NT2/D1 (cell line): ENCODE data around the gene ITPR2.
"Not testable (repeated sequence)": the region's sequence is repeated elsewhere in the genome, so short reads cannot be mapped to it uniquely, and the experiment has no call there.

Source experiments
- DNase-seq: peaks from one replicate; pipeline ENCODE4 v3.0.0-alpha.2; 2011; ENCODE audit warnings: low read depth, low spot score
- H3K27me3 ChIP-seq: 2 replicates; pipeline ENCODE4 v1.6.0; 2011; ENCODE audit warnings: mild to moderate bottlenecking; ENCODE audit not compliant: insufficient read length, insufficient read depth
- H3K36me3 ChIP-seq: 2 replicates; pipeline ENCODE4 v1.6.1; 2011; ENCODE audit warnings: mild to moderate bottlenecking, low read length, mixed read lengths; ENCODE audit not compliant: insufficient read depth, insufficient read length
- H3K4me1 ChIP-seq: 2 replicates; pipeline ENCODE4 v1.5.1; 2011; ENCODE audit not compliant: insufficient read depth, insufficient read length
- H3K4me3 ChIP-seq: 2 replicates; pipeline ENCODE4 v1.5.1; 2011; ENCODE audit warnings: low read depth; ENCODE audit not compliant: insufficient read length
- H3K9ac ChIP-seq: 2 replicates; pipeline ENCODE4 v1.6.0; 2011; ENCODE audit warnings: low read depth; ENCODE audit not compliant: insufficient read length
- H3K9me3 ChIP-seq: 2 replicates; pipeline ENCODE4 v1.5.1; 2011; ENCODE audit warnings: mild to moderate bottlenecking, low read length; ENCODE audit not compliant: insufficient read depth
- SUZ12 ChIP-seq: IDR thresholded peaks from 2 replicates; pipeline ENCODE4 v1.6.1; 2011; ENCODE audit not compliant: insufficient read length, insufficient read depth; ENCODE audit errors: extremely low read depth
- YY1 ChIP-seq: IDR thresholded peaks from 2 replicates; pipeline ENCODE4 v1.6.1; 2011; ENCODE audit not compliant: insufficient read length, insufficient read depth
- ZNF274 ChIP-seq: IDR thresholded peaks from 2 replicates; pipeline ENCODE4 v1.6.1; 2011; ENCODE audit warnings: mild to moderate bottlenecking, low read depth, low read length

The ITPR2 gene

DNA sequence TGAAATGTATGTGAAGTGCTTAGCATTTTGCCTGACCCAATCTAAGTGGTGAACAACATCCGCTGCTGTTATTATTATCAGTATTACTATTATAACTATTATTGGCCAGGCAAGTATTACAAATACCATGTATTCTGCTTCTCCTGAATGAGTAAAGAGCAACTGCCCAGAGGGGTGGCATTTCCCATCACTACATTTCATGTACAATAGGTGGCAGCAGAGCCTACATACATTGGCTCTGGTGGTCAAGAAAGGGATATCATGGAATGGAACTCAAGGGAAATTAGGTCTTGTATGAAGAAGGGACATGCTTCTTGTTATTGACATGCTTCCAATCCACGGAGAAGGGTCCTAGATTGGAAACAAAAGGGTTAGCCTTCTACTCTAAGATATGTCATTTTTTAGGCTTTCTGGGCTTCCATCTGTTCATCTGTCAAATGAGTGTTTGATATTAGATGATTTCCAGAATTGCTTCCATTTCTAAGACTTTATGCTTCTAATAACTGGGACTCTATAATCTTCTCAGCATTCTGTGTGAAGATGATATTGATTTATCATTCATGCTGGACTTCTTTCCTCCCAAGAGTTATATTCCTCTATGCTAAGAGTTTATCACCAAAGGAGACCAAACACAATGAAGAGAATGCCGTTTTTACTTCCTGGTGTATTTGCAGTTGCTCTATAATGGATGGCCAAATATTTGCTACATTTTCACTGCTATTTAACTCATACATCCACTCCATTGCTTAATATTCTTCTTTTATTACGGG is 398.5 kb downstream of the ITPR2 start:
- TF ChIP-seq ZNF274 = no peak
- no peak for TF ChIP-seq SUZ12
- Histone ChIP-seq H3K27me3 (no peaks in the 10 kb centered on the region), H3K36me3 (no peaks in the 10 kb centered on the region), H3K9ac (no peak overlapping the region), H3K9me3 (no peaks in the 10 kb centered on the region), H3K4me1 (no peaks in the 10 kb centered on the region), H3K4me3 (no peak overlapping the region)
- peak; percentile 85 for DNase-seq

- H3K4me3 ChIP-seq, H3K36me3 ChIP-seq, H3K27me3 ChIP-seq, H3K4me1 ChIP-seq, H3K9me3 ChIP-seq, H3K9ac ChIP-seq, DNase-seq: not testable (repeated sequence)
These were observed 399.3 kb downstream of the ITPR2 start for GRCh38 chr12:26433701-26434100.

- Histone ChIP-seq H3K4me1 (no peaks in the 10 kb centered on the region), H3K27me3 (no peaks in the 10 kb centered on the region), H3K9me3 (no peaks in the 10 kb centered on the region), H3K36me3 (no peaks in the 10 kb centered on the region), H3K9ac (no peak overlapping the region), H3K4me3 (no peak overlapping the region)
- TF ChIP-seq ZNF274 = no peak
- DNase-seq = no peak
These were observed 401.8 kb downstream of the ITPR2 start for GRCh38 chr12:26431211-26431610.

DNA sequence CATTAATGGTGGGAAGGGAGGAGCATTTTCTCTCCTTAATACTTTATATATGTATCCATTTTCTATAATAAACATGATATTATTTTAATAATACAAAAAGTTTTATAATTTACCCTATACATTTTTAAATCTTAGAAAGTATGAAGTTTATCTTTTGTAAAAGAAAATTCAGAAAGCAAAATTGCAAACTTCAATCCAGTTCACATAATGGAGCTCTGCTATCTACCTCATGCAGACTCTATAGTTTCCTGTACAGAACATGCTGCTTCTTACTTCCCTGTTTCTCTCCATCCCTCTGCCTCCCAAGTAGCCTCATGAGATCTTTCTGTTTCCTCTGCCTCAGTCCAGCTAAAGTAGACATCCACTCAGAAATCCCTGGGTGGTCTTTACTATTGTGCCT is 402.4 kb downstream of the ITPR2 start:
- DNase-seq, H3K4me1 ChIP-seq, H3K4me3 ChIP-seq, H3K9ac ChIP-seq, H3K9me3 ChIP-seq, H3K36me3 ChIP-seq, H3K27me3 ChIP-seq: not testable (repeated sequence)

GRCh38 chr12:26429070-26429691 is 403.8 kb downstream of the ITPR2 start:
- Histone ChIP-seq H3K36me3 (no peaks in the 10 kb centered on the region), H3K27me3 (no peaks in the 10 kb centered on the region), H3K9me3 (no peaks in the 10 kb centered on the region), H3K9ac (no peak overlapping the region), H3K4me1 (no peaks in the 10 kb centered on the region), H3K4me3 (no peak overlapping the region)
- TF ChIP-seq ZNF274 = no peak
- TF ChIP-seq YY1 = no peak
- no peak for TF ChIP-seq SUZ12
- no peak for DNase-seq

- Histone ChIP-seq H3K9me3 (no peaks in the 10 kb centered on the region), H3K27me3 (no peaks in the 10 kb centered on the region), H3K4me3 (no peak overlapping the region), H3K36me3 (no peaks in the 10 kb centered on the region), H3K4me1 (no peaks in the 10 kb centered on the region), H3K9ac (no peak overlapping the region)
- TF ChIP-seq ZNF274 (no peak), SUZ12 (no peak), YY1 (no peak)
- no peak for DNase-seq
These were observed 404.6 kb downstream of the ITPR2 start for GRCh38 chr12:26428420-26428819.

DNA sequence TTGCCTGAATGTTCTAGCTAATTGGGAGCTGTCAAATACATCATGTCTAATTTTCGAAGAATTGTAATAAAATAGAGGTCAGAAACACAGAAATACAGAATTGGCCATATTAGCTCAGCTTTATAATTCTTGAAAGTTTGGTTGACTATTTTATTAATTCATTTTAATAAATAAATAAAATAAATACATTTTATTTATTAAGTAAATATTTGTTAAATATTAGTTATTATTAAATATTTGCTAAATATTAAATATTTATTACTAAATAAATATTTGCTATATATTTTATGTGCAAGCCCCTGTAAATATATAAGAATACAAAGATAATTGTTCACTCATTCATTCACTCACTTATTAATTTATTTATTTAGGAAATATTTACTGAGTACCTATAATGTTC is 406.3 kb downstream of the ITPR2 start:
- Histone ChIP-seq H3K4me1 (no peaks in the 10 kb centered on the region), H3K9ac (no peak overlapping the region), H3K4me3 (no peak overlapping the region), H3K9me3 (no peaks in the 10 kb centered on the region), H3K36me3 (no peaks in the 10 kb centered on the region), H3K27me3 (no peaks in the 10 kb centered on the region)
- TF ChIP-seq YY1 (no peak), SUZ12 (no peak), ZNF274 (no peak)
- no peak for DNase-seq

DNA sequence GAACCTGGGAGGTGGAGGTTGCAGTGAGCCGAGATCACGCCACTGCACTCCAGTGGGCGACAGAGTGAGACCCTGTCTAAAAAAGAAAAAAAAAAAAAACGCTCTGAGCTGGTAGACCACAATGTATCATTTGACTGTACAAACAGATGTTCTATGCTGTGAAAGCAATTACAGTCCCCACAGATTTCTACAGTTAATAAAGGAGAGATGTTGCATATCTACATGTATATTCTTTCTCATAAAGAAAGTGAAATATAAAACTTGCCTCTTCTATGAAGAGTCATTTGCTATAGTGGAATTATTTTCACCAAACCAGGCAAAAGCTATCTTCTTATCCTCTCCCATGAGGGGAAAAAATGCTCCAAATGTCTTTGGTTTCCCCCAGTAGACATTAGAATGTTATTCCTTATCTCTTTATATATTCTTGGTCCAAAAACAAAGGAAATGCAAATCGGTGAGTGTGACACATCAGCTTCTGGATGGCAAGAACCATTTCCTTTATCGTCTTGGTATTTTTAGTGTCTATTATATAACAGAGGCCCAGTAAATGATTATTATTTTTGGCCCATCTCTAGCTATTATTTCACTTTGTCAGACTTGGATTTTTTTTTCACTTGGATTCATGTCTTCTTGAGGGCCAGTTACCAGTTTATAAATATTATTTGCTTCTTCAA is 407.3 kb downstream of the ITPR2 start:
- H3K9ac ChIP-seq = no peak overlapping the region
- TF ChIP-seq SUZ12 = no peak
- no peak for TF ChIP-seq YY1
- TF ChIP-seq ZNF274 = no peak
- no peaks in the 10 kb centered on the region for H3K36me3 ChIP-seq
- no peak for DNase-seq
- H3K4me1 ChIP-seq = no peaks in the 10 kb centered on the region
- H3K4me3 ChIP-seq = no peak overlapping the region
- no peaks in the 10 kb centered on the region for H3K27me3 ChIP-seq
- H3K9me3 ChIP-seq = no peaks in the 10 kb centered on the region
